ENCODE measurements around the gene DLGAP3. TPM values are rescaled to one million over a fixed set of nuclear protein-coding genes. Genes with fewer than 3 reads are reported as not detected.

DLGAP3 gene
- polyA plus RNA-seq, 1 donor (not counting 4 experiments of a cell fraction or from before 2014, with no cell fraction given), result not detected

DNA sequence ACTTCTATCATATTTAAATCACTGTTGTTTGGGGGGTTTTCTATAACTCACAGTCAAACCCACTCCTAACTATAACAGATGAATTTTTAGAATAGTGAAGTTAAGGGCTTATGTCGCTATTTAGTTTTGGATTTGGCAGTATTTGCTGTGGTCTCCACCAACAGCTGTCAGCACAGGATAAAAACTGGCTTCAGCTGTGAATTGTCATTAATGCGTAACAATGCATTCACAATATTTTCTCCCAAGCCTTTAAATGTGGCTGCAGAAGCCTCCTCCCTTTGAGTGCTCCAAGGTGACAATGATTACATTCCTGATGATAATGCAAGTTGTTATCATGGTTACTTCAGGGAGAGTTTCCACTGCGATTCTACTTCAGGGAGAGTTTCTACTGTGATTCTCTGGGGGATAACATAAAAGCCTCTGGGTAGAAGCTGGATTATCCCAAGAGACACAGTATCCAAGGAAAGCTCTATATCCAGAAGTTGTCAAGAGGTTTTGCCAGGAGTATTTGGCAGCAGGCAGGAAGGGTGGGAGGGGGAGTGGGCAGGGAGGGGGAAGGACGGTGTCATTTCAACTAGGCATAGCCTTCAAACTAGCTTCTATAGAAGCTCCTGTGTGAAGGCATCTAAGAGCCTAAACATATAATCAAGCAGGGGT lies 55.0 kb downstream of the DLGAP3 start:
- dilution Hi-C loops (cut with MboI; ENCODE audit: extremely low pct_ligation_motif_present, low sequenced_read_pairs), result no loop called here
- Histone ChIP-seq H3K4me2 (ENCODE audit: control insufficient read depth, extremely low read depth, insufficient read depth, low read depth, low read length) (no peak overlapping the region), H3K79me2 (ENCODE audit: control insufficient read depth, insufficient read depth, low read length) (no peaks in the 10 kb centered on the region), H3K9me3 (ENCODE audit: control insufficient read depth, low read depth, low read length) (no peaks in the 10 kb centered on the region), H2AFZ (ENCODE audit: control insufficient read depth, low read length) (no peak overlapping the region), H3K4me1 (ENCODE audit: control insufficient read depth, extremely low read depth, insufficient read depth, low read length) (no peaks in the 10 kb centered on the region), H3K9me1 (ENCODE audit: control insufficient read depth, extremely low read depth, insufficient read depth, low read length) (no peaks in the 10 kb centered on the region), H3K27me3 (ENCODE audit: control insufficient read depth, extremely low read depth, insufficient read depth, low read length) (peaks cover 8% of the 10 kb centered on the region), H4K20me1 (ENCODE audit: control insufficient read depth, extremely low read depth, insufficient read depth, low read length) (no peaks in the 10 kb centered on the region), H3K36me3 (ENCODE audit: control insufficient read depth in 2 of 2, extremely low read depth in 1 of 2, insufficient read depth in 2 of 2, low read length in 2 of 2) (no peaks in the 10 kb centered on the region), H3K4me3 (ENCODE audit: control insufficient read depth in 2 of 3, extremely low read depth in 1 of 3, insufficient read depth in 2 of 3, low read depth in 1 of 3, low read length in 3 of 3) (no peak overlapping the region), H3K27ac (ENCODE audit: control insufficient read depth, insufficient read depth, low read length) (no peak overlapping the region), H3K9ac (ENCODE audit: control insufficient read depth, extremely low read depth, insufficient read depth, low read length) (no peak overlapping the region)
- TF ChIP-seq, protein P1, sequence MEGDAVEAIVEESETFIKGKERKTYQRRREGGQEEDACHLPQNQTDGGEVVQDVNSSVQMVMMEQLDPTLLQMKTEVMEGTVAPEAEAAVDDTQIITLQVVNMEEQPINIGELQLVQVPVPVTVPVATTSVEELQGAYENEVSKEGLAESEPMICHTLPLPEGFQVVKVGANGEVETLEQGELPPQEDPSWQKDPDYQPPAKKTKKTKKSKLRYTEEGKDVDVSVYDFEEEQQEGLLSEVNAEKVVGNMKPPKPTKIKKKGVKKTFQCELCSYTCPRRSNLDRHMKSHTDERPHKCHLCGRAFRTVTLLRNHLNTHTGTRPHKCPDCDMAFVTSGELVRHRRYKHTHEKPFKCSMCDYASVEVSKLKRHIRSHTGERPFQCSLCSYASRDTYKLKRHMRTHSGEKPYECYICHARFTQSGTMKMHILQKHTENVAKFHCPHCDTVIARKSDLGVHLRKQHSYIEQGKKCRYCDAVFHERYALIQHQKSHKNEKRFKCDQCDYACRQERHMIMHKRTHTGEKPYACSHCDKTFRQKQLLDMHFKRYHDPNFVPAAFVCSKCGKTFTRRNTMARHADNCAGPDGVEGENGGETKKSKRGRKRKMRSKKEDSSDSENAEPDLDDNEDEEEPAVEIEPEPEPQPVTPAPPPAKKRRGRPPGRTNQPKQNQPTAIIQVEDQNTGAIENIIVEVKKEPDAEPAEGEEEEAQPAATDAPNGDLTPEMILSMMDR (optimal IDR thresholded peaks at IDR 0.05 in 1 of 3, IDR thresholded peaks at IDR 0.05 in 1 of 3, conservative IDR thresholded peaks at IDR 0.05 in 1 of 3; ENCODE audit: extremely low read depth in 1 of 3, insufficient read depth in 2 of 3, low read length in 3 of 3), result no peak
- no peak for TF ChIP-seq EZH2 (IDR thresholded peaks at IDR 0.05; ENCODE audit: low read length)
- no peak for FAIRE-seq
- no peak for DNase-seq (ENCODE audit: low read depth, low spot score)

DNA sequence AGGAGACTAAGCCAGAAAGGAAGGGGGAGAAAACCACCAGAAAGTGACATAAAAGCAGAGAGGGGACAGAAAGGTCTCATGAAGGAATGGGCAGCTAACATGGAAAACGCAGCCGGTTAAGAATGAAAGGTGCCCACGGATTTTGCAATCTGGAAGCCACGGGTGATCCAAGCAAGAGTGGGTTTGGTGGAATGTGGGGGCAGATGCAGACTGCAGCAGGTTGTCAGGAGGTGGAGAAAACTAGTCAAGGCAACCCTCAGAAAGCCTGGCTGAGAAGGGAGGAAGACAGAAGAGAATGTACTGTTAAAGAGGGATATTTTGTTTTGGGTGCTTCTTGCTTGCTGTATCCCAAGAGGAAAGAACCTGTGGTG lies 57.3 kb downstream of the DLGAP3 start:
- Histone ChIP-seq H3K79me2 (ENCODE audit: control insufficient read depth, insufficient read depth, low read length) (no peaks in the 10 kb centered on the region), H3K9me1 (ENCODE audit: control insufficient read depth, extremely low read depth, insufficient read depth, low read length) (no peaks in the 10 kb centered on the region), H4K20me1 (ENCODE audit: control insufficient read depth, extremely low read depth, insufficient read depth, low read length) (no peaks in the 10 kb centered on the region), H3K27me3 (ENCODE audit: control insufficient read depth, extremely low read depth, insufficient read depth, low read length) (peaks cover 10% of the 10 kb centered on the region), H3K36me3 (ENCODE audit: control insufficient read depth in 2 of 2, extremely low read depth in 1 of 2, insufficient read depth in 2 of 2, low read length in 2 of 2) (no peaks in the 10 kb centered on the region), H3K4me2 (ENCODE audit: control insufficient read depth, extremely low read depth, insufficient read depth, low read depth, low read length) (no peak overlapping the region), H3K9me3 (ENCODE audit: control insufficient read depth, low read depth, low read length) (no peaks in the 10 kb centered on the region), H3K4me1 (ENCODE audit: control insufficient read depth, extremely low read depth, insufficient read depth, low read length) (no peaks in the 10 kb centered on the region), H3K27ac (ENCODE audit: control insufficient read depth, insufficient read depth, low read length) (no peak overlapping the region), H3K9ac (ENCODE audit: control insufficient read depth, extremely low read depth, insufficient read depth, low read length) (no peak overlapping the region), H2AFZ (ENCODE audit: control insufficient read depth, low read length) (no peak overlapping the region), H3K4me3 (ENCODE audit: control insufficient read depth in 2 of 3, extremely low read depth in 1 of 3, insufficient read depth in 2 of 3, low read depth in 1 of 3, low read length in 3 of 3) (no peak overlapping the region)
- dilution Hi-C loops (cut with MboI; ENCODE audit: extremely low pct_ligation_motif_present, low sequenced_read_pairs), result no loop called here
- no peak for FAIRE-seq
- TF ChIP-seq EZH2 (IDR thresholded peaks at IDR 0.05; ENCODE audit: low read length), result no peak
- TF ChIP-seq, protein P1 (optimal IDR thresholded peaks at IDR 0.05 in 1 of 3, IDR thresholded peaks at IDR 0.05 in 1 of 3, conservative IDR thresholded peaks at IDR 0.05 in 1 of 3; ENCODE audit: extremely low read depth in 1 of 3, insufficient read depth in 2 of 3, low read length in 3 of 3), result no peak
- DNase-seq (ENCODE audit: low read depth, low spot score), result no peak

Data from keratinocyte (primary cell).